Stomach (tissue), 4 donors: ENCODE results near the gene USP13.

ENCODE experiments used
- POLR2A ChIP-seq, 4 donors: fragments of 450-650 bp; IDR thresholded peaks; one replicate each; pipeline ENCODE4 v1.6.1; 2016; ENCODE audit warnings: antibody characterized with exemption in 4 of 4, control low read depth in 2 of 4, mild to moderate bottlenecking in 1 of 4, moderate library complexity in 1 of 4
- TF ChIP-seq, protein P1 (sequence below), 7 experiments: fragments of 450-650 bp in 4 of 7; fragments of 200-600 bp in 3 of 7; sonication (generic) in 3 of 7; IDR thresholded peaks; one replicate each; pipeline ENCODE4 v1.5.1; 2016 to 2019; ENCODE audit warnings: antibody characterized with exemption in 7 of 7, control low read depth in 2 of 7, mild to moderate bottlenecking in 1 of 7

DNA sequence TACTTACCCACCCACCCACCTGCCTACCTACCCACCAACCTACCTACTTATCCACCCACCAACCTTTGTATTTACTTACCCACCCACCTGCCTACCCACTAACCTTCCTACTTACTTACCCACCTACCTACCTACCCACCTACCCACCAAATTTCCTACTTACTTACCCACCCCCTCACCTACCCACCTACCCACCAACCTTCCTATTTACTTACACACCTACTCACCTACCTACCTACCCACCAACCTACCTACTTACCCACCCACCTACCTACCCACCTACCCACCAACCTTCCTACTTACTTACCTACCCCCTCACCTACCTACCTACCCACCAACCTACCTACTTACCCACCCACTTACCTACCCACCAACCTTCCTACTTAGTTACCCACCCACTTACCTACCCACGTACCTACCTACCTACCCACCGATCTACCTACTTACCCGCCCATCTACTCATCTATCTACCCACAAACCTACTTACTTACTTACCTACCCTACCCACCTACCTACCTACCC is 179.6 kb downstream of the USP13 start:
- TF ChIP-seq, protein P1, sequence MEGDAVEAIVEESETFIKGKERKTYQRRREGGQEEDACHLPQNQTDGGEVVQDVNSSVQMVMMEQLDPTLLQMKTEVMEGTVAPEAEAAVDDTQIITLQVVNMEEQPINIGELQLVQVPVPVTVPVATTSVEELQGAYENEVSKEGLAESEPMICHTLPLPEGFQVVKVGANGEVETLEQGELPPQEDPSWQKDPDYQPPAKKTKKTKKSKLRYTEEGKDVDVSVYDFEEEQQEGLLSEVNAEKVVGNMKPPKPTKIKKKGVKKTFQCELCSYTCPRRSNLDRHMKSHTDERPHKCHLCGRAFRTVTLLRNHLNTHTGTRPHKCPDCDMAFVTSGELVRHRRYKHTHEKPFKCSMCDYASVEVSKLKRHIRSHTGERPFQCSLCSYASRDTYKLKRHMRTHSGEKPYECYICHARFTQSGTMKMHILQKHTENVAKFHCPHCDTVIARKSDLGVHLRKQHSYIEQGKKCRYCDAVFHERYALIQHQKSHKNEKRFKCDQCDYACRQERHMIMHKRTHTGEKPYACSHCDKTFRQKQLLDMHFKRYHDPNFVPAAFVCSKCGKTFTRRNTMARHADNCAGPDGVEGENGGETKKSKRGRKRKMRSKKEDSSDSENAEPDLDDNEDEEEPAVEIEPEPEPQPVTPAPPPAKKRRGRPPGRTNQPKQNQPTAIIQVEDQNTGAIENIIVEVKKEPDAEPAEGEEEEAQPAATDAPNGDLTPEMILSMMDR (IDR thresholded peaks at IDR 0.05): no peak
- no peak for TF ChIP-seq POLR2A (IDR thresholded peaks at IDR 0.05)
